Progenitor cell of endocrine pancreas (in vitro differentiated cells): Measurements from ENCODE around the gene MPC1. TPM values are rescaled to one million over a fixed set of nuclear protein-coding genes. Genes with fewer than 3 reads are reported as not detected.
"Not testable (repeated sequence)": the region's sequence is repeated elsewhere in the genome, so short reads cannot be mapped to it uniquely, and the experiment has no call there.

ENCODE experiments used
- DNase-seq: peaks from one replicate; pipeline ENCODE4 v3.0.0; 2021; ENCODE audit warnings: low spot score; ENCODE audit not compliant: unreplicated experiment
- H3K27ac Mint-ChIP-seq: 2 replicates; pipeline ENCODE4 v1.8.0; 2021; ENCODE audit warnings: mild to moderate bottlenecking, moderate library complexity, mixed read lengths
- H3K27me3 Mint-ChIP-seq: 2 replicates; pipeline ENCODE4 v1.8.0; 2021; ENCODE audit warnings: mixed read lengths
- H3K36me3 Mint-ChIP-seq: 2 replicates; pipeline ENCODE4 v1.8.0; 2022; ENCODE audit warnings: mixed read lengths; ENCODE audit not compliant: insufficient read depth
- H3K4me1 Mint-ChIP-seq: 2 replicates; pipeline ENCODE4 v1.8.0; 2021; ENCODE audit warnings: low read depth, mixed read lengths
- H3K4me3 Mint-ChIP-seq: 2 replicates; pipeline ENCODE4 v1.8.0; 2021; ENCODE audit warnings: low read depth, mild to moderate bottlenecking, moderate library complexity, mixed read lengths
- H3K9me3 Mint-ChIP-seq: 2 replicates; pipeline ENCODE4 v1.8.0; 2021; ENCODE audit warnings: low read depth, mixed read lengths
- total RNA-seq: library from RNA; stranded (reverse); gene quantifications from 2 replicates; pipeline ENCODE4 v1.2.1, GENCODE V29; 2021
- TF ChIP-seq, protein P1 (sequence below): fragments of 200-600 bp; sonication (generic); IDR thresholded peaks from one replicate; pipeline ENCODE4 v1.5.0; 2021; ENCODE audit warnings: antibody characterized with exemption, mild to moderate bottlenecking; ENCODE audit not compliant: unreplicated experiment

The MPC1 gene
- total RNA-seq, 1 donor from 2014 or later, result 20.3 TPM

DNA sequence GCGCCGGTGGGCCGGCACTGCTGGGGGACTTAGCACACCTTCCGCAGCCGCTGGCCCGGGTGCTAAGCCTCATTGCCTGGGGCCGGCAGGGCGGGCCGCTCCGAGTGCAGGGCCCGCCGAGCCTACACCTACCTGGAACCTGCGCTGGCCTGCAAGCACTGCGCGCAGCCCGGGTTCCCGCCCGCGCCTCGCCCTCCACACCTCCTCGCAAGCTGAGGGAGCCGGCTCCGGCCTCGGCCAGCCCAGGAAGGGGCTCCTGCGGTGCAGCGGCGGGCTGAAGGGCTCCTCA, 10.7 kb upstream of the MPC1 start:
- peaks cover 8% of the 10 kb centered on the region for H3K27me3 Mint-ChIP-seq
- DNase-seq, result no peak
- no peaks in the 10 kb centered on the region for H3K36me3 Mint-ChIP-seq
- H3K4me3 Mint-ChIP-seq, result no peak overlapping the region
- H3K9me3 Mint-ChIP-seq, result no peaks in the 10 kb centered on the region
- TF ChIP-seq, protein P1, sequence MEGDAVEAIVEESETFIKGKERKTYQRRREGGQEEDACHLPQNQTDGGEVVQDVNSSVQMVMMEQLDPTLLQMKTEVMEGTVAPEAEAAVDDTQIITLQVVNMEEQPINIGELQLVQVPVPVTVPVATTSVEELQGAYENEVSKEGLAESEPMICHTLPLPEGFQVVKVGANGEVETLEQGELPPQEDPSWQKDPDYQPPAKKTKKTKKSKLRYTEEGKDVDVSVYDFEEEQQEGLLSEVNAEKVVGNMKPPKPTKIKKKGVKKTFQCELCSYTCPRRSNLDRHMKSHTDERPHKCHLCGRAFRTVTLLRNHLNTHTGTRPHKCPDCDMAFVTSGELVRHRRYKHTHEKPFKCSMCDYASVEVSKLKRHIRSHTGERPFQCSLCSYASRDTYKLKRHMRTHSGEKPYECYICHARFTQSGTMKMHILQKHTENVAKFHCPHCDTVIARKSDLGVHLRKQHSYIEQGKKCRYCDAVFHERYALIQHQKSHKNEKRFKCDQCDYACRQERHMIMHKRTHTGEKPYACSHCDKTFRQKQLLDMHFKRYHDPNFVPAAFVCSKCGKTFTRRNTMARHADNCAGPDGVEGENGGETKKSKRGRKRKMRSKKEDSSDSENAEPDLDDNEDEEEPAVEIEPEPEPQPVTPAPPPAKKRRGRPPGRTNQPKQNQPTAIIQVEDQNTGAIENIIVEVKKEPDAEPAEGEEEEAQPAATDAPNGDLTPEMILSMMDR, result no peak
- peaks cover 3% of the 10 kb centered on the region for H3K4me1 Mint-ChIP-seq
- H3K27ac Mint-ChIP-seq, result no peak overlapping the region

DNA sequence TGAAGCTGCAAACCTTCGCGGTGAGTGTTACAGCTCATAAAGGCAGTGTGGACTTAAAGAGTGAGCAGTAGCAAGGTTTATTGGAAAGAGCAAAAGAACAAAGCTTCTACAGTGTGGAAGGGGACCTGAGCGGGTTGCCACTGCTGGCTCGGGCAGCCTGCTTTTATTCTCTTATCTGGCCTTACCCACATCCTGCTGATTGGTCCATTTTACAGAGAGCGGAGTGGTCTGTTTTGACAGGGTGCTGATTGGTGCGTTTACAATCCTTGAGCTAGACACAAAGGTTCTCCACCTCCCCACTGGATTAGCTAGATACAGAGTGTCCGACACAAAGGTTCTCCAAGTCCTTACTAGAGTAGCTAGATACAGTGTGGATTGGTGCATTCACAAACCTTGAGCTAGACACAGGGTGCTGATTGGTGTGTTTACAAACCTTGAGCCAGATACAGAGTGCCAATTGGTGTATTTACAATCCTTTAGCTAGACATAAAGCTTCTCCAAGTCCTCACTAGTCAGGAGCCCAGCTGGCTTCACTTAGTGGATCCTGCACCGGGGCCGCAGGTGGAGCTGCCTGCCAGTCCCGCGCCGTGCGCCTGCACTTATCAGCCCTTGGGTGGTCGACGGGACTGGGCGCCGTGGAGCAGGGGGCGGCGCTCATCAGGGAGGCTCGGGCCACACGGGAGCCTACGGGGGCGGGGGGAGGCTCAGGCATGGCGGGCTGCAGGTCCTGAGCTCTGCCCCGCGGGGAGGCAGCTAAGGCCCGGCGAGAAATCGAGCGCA, 10.2 kb upstream of the MPC1 start:
- H3K27me3 Mint-ChIP-seq, H3K36me3 Mint-ChIP-seq, H3K4me1 Mint-ChIP-seq, H3K27ac Mint-ChIP-seq, DNase-seq, H3K4me3 Mint-ChIP-seq, H3K9me3 Mint-ChIP-seq: not testable (repeated sequence)

DNA sequence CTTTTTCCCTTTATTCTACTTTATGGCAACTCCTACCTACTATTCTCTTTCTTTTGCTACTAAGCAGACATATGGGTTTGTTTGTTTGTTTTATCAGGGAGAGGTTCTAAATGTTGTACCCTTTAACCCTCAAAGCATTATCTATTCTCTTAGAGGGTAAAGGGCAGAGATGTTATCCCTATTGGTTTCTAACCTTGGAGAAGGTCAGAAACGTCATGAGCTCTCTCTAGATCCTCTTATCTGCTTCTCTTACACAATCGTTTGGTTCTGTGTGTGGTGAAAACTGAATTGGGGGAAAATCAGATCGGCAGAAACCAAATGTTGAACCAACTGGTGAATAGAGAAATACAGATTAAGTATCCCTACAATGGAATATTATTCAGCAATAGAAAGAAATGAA, 6.4 kb upstream of the MPC1 start:
- DNase-seq, result no peak
- no peaks in the 10 kb centered on the region for H3K36me3 Mint-ChIP-seq
- no peak overlapping the region for H3K4me3 Mint-ChIP-seq
- no peaks in the 10 kb centered on the region for H3K9me3 Mint-ChIP-seq
- peaks cover 4% of the 10 kb centered on the region for H3K4me1 Mint-ChIP-seq
- no peak overlapping the region for H3K27ac Mint-ChIP-seq
- peaks cover 8% of the 10 kb centered on the region for H3K27me3 Mint-ChIP-seq
- TF ChIP-seq, protein P1, result no peak

DNA sequence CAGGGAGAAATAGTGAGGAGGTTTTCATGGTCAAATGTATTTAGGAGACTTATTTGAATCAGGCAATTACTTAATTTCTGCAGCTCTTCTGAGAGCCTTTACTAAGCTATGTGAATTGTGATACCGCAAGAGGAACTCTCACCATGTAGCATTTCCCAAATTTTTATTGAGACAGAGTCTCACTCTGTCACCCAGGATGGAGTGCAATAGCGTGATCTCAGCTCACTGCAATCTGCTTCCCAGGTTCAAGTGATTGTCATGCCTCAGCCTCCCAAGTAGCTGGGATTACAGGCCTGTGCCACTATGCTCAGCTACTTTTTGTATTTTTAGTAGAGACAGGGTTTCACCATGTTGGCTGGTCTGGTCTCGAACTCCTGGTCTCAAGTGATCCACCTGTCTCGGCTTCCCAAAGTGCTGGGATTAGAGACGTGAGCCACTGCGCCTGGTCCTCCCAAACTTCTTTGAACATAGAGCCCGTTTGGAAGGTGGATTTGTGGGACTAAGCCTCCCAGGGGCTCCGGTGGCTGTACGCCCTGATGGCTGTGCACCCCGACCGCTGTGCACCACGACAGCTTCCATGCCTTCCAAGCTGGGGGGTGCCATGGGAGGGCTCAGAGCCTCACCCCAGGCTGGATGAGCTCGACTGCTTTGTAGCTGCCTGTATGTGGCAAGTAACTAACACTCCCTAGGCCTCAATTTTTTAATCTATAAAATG, 5.7 kb upstream of the MPC1 start:
- H3K9me3 Mint-ChIP-seq, result no peaks in the 10 kb centered on the region

DNA sequence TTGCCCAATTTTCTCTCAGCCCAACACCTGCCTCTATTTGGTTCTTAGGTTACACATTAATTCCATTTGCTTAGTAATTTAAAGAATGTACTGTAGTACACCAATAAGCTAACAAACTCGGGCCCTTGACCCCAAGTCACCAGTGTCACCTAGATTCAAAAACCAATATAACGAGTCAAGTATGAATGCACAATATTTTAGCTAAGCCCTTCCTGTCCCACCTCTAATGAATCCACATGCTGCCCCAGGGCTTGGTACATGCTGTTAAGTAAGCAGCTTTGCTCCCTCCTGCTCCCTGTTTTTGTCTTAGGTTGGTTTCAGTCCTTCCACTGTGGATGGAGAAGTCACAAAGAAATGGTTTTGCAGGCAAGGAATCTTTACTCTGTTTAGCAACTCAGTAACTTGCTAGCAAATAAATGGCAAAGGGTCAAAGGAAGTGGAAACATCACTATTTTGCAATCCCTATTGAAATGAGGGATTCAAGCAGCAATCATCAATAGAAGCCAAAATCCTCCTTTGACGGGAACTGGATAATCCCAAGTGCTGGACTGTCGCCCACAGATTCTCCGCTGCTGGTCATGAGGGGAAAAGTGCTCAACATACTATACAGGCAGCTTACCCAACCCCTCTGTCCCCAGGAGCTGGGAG, 5.0 kb upstream of the MPC1 start:
- Mint-ChIP-seq H3K27me3 (peaks cover 8% of the 10 kb centered on the region), H3K27ac (no peak overlapping the region), H3K4me1 (peaks cover 4% of the 10 kb centered on the region), H3K36me3 (no peaks in the 10 kb centered on the region), H3K9me3 (no peaks in the 10 kb centered on the region), H3K4me3 (no peak overlapping the region)
- TF ChIP-seq, protein P1, result no peak
- DNase-seq, result no peak

More for the DNA sequence above, 5.7 kb upstream of the MPC1 start:
- TF ChIP-seq, protein P1, result no peak
- H3K4me1 Mint-ChIP-seq, result peaks cover 4% of the 10 kb centered on the region
- H3K27ac Mint-ChIP-seq, result no peak overlapping the region
- H3K36me3 Mint-ChIP-seq, result no peaks in the 10 kb centered on the region
- H3K4me3 Mint-ChIP-seq, result no peak overlapping the region
- peaks cover 8% of the 10 kb centered on the region for H3K27me3 Mint-ChIP-seq
- no peak for DNase-seq

DNA sequence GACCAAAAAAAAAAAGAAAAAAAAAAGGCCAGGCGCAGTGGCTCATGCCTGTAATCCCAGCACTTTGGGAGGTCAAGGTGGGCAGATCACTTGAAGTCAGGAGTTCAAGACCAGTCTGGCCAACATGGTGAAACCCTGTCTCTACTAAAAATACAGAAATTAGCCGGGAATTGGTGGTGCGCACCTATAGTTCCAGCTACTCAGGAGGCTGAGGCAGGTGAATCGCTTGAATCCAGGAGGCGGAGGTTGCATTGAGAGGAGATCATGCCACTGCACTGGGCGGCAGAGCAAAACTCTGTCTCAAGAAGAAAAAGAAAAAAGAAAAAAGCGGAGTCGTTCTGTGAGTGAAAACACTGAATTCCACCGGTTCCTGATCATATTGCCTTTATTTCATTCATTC, 4.4 kb upstream of the MPC1 start:
- H3K27me3 Mint-ChIP-seq, H3K36me3 Mint-ChIP-seq, DNase-seq, H3K4me1 Mint-ChIP-seq, H3K4me3 Mint-ChIP-seq, H3K27ac Mint-ChIP-seq, H3K9me3 Mint-ChIP-seq: not testable (repeated sequence)
